ENCODE results near the gene TMEM89. TPM values are rescaled to one million over a fixed set of nuclear protein-coding genes. Genes with fewer than 3 reads are reported as not detected.
A peak's percentile ranks its signal among the peaks of the same experiment; 100 is the strongest.

Gene TMEM89
- total and polyA plus RNA-seq, 2 of the 13 experiments (the other 11 are each of a cell fraction or from before 2014, with no cell fraction given) = 0.31 to 0.59 TPM

- TF ChIP-seq ZBTB26 (CRISPR knock-in tag; IDR thresholded peaks at IDR 0.05; ENCODE audit: borderline replicate concordance) (0 out of 2 replicates have a peak, but pooled peaks have one; percentile 7), ZNF782 (CRISPR knock-in tag; IDR thresholded peaks at IDR 0.05; ENCODE audit: borderline replicate concordance) (no peak; the same call in 1 of the 2 replicates), MAFF (IDR thresholded peaks at IDR 0.05; ENCODE audit: low read depth, low read length) (no peak), ZBTB46 (CRISPR knock-in tag; IDR thresholded peaks at IDR 0.05; ENCODE audit: borderline replicate concordance) (no peak), MTA3 (CRISPR knock-in tag; IDR thresholded peaks at IDR 0.05) (no peak), MAX (IDR thresholded peaks at IDR 0.05) (peak; percentile 95), GPN1 (CRISPR knock-in tag; IDR thresholded peaks at IDR 0.05; ENCODE audit: borderline replicate concordance) (no peak), ZNF75D (CRISPR knock-in tag; IDR thresholded peaks at IDR 0.05; ENCODE audit: borderline replicate concordance) (no peak), ATRX (CRISPR knock-in tag; IDR thresholded peaks at IDR 0.05; ENCODE audit: borderline replicate concordance) (no peak), DR1 (CRISPR knock-in tag; IDR thresholded peaks at IDR 0.05) (peak; percentile 83), NR2C2 (CRISPR knock-in tag; IDR thresholded peaks at IDR 0.05; ENCODE audit: borderline replicate concordance) (peak; percentile 71; the same call in 1 of the 2 replicates), PHF20 (CRISPR knock-in tag; IDR thresholded peaks at IDR 0.05) (peak; percentile 50; the same call in 1 of the 2 replicates), RORA (CRISPR knock-in tag; IDR thresholded peaks at IDR 0.05) (no peak), ZNF724P (CRISPR knock-in tag; IDR thresholded peaks at IDR 0.05; ENCODE audit: borderline replicate concordance) (peak; percentile 88; the same call in 1 of the 2 replicates), FOXC1 (CRISPR knock-in tag; IDR thresholded peaks at IDR 0.05; ENCODE audit: borderline replicate concordance) (peak; percentile 91; the same call in 1 of the 2 replicates), CREB1 (IDR thresholded peaks at IDR 0.05) (peak; percentile 87), CREB1 (CRISPR knock-in tag; IDR thresholded peaks at IDR 0.05) (peak; percentile 92), KAT7 (CRISPR knock-in tag; IDR thresholded peaks at IDR 0.05; ENCODE audit: borderline replicate concordance) (no peak), SMARCC2 (IDR thresholded peaks at IDR 0.05) (no peak), ZNF7 (CRISPR knock-in tag; IDR thresholded peaks at IDR 0.05) (no peak), NFATC3 (CRISPR knock-in tag; IDR thresholded peaks at IDR 0.05) (peak; percentile 24; the same call in 1 of the 2 replicates), ZNF589 (CRISPR knock-in tag; conservative IDR thresholded peaks at IDR 0.05) (0 out of 2 replicates have a peak, but pooled peaks have one; percentile 45), BCL6 (CRISPR knock-in tag; IDR thresholded peaks at IDR 0.05) (0 out of 2 replicates have a peak, but pooled peaks have one; percentile 28), MED1 (CRISPR knock-in tag; IDR thresholded peaks at IDR 0.05) (0 out of 2 replicates have a peak, but pooled peaks have one; percentile 42), SRSF1 (optimal IDR thresholded peaks at IDR 0.05; ENCODE audit: low read depth, low read length) (peak; percentile 90), ZNF891 (CRISPR knock-in tag; IDR thresholded peaks at IDR 0.05) (peak; percentile 87; the same call in 1 of the 2 replicates), MLX (CRISPR knock-in tag; IDR thresholded peaks at IDR 0.05) (no peak)
These were observed 42.1 kb upstream of the TMEM89 start (continued) for GRCh38 chr3:48663489-48664312.
